Endodermal cell (in vitro differentiated cells): ENCODE data around the gene MARK4. TPM values are rescaled to one million over a fixed set of nuclear protein-coding genes. Genes with fewer than 3 reads are reported as not detected.

ENCODE experiments used
- DNase-seq: peaks from one replicate; pipeline ENCODE4 v3.0.0-alpha.2; 2017
- H3K27ac ChIP-seq: 2 replicates; pipeline ENCODE4 v1.5.1; 2013; ENCODE audit warnings: mild to moderate bottlenecking, low read depth, low read length, moderate library complexity
- H3K27me3 ChIP-seq: 2 replicates; pipeline ENCODE4 v1.6.1; 2013; ENCODE audit warnings: mild to moderate bottlenecking, low read length, moderate library complexity; ENCODE audit not compliant: insufficient read depth, control insufficient read depth, poor library complexity, severe bottlenecking
- H3K36me3 ChIP-seq: 2 replicates; pipeline ENCODE4 v1.7.0; 2013; ENCODE audit warnings: mild to moderate bottlenecking, low read length, moderate library complexity; ENCODE audit not compliant: control insufficient read depth, insufficient read depth
- H3K4me1 ChIP-seq: one replicate; pipeline ENCODE4 v1.7.0; 2013; ENCODE audit warnings: low read length; ENCODE audit not compliant: control insufficient read depth, insufficient read depth
- H3K4me3 ChIP-seq: 2 replicates; pipeline ENCODE4 v1.5.1; 2013; ENCODE audit warnings: mild to moderate bottlenecking, low read length, moderate library complexity
- H3K9ac ChIP-seq: 2 replicates; pipeline ENCODE4 v1.6.1; 2013; ENCODE audit warnings: mild to moderate bottlenecking, low read length, moderate library complexity; ENCODE audit not compliant: poor library complexity, severe bottlenecking; ENCODE audit errors: extremely low read depth
- H3K9me3 ChIP-seq: 2 replicates; pipeline ENCODE4 v1.6.1; 2013; ENCODE audit warnings: mild to moderate bottlenecking, low read length, moderate library complexity; ENCODE audit not compliant: control insufficient read depth
- H3K27ac Mint-ChIP-seq: 2 replicates; pipeline ENCODE4 v1.8.0; 2020; ENCODE audit warnings: mixed read lengths
- H3K27me3 Mint-ChIP-seq: 2 replicates; pipeline ENCODE4 v1.8.0; 2021; ENCODE audit warnings: mild to moderate bottlenecking, mixed read lengths; ENCODE audit not compliant: insufficient read depth
- H3K36me3 Mint-ChIP-seq: 2 replicates; pipeline ENCODE4 v1.8.0; 2020; ENCODE audit warnings: low read depth, mixed read lengths
- H3K4me1 Mint-ChIP-seq: 2 replicates; pipeline ENCODE4 v1.8.0; 2020; ENCODE audit warnings: mixed read lengths
- H3K4me3 Mint-ChIP-seq: 2 replicates; pipeline ENCODE4 v1.8.0; 2020; ENCODE audit warnings: mild to moderate bottlenecking, moderate library complexity, mixed read lengths
- H3K9me3 Mint-ChIP-seq: 2 replicates; pipeline ENCODE4 v1.8.0; 2020; ENCODE audit warnings: mild to moderate bottlenecking, mixed read lengths
- WGBS, 2 experiments: methylation state at CpG; one replicate each; pipeline versions ENCODE4 v1.1.5 to v1.1.7; 2013; ENCODE audit warnings: missing lambda C conversion rate in 2 of 2, mixed read lengths in 1 of 2; ENCODE audit not compliant: insufficient coverage in 1 of 2, insufficient read length in 1 of 2; 5-methylcytosine and 5-hydroxymethylcytosine counted together
- total RNA-seq, 2 donors: library from RNA; stranded (reverse); fragmentation: NEBNext Ultra II Directional in 1 of 2; extraction: Animal tissue kit (Norgen Biotek cat#: 25700) in 1 of 2; gene quantifications; 2 replicates in 1 of 2; 3 replicates in 1 of 2; pipeline ENCODE4 v1.2.1, GENCODE V29; 2021
- TF ChIP-seq, protein P1 (sequence below): fragments of 200-600 bp; sonication (generic); conservative IDR thresholded peaks from 2 replicates; pipeline ENCODE4 v1.5.0; 2021; ENCODE audit warnings: antibody characterized with exemption, mild to moderate bottlenecking

The MARK4 gene
- total RNA-seq, 2 donors from 2014 or later = 74.6 to 90.6 TPM

DNA sequence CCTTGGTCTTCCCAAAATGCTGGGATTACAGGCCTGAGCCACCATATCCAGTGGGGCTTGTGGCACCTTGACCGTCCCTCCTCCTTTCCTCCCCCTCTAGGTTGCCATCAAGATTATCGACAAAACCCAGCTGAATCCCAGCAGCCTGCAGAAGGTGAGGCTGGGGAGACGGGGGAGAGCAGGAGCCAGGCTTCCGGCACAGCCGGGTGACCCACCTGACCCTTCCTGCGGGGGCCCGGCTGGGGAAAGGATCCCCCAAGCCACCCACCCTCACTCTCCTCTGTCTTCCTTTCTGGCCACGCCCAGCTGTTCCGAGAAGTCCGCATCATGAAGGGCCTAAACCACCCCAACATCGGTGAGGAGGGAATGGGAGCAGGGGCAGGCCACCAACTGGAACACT lies 11.9 kb downstream of the MARK4 start:
- H3K4me3 Mint-ChIP-seq = no peak overlapping the region

DNA sequence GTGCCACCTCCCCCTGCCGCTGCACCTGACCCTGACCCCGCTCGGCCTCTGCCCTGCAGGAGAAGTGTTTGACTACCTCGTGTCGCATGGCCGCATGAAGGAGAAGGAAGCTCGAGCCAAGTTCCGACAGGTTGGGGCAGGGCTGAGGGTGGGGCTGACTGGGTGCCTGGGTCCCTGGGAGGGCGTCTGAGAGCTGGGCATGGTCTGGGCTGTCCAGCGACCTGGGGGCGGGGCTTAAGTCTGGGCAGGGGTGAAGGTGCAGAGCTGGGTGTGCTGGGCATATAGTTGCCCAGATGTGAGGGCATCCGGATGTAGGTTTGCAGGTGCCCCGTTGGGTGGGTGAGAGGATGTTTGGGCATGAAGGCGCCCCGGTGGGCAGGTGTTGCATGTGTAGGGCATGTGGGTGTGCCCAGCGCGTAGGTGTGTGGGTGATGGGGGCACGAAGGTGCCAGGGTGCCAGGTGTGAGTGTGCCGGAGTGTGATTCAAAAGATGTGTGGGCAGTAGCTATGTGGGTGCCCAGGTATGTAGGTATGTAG lies 13.8 kb downstream of the MARK4 start:
- no peak overlapping the region for H3K27ac ChIP-seq
- H3K27me3 ChIP-seq = no peaks in the 10 kb centered on the region
- no peak overlapping the region for H3K4me3 Mint-ChIP-seq
- H3K9me3 ChIP-seq = no peaks in the 10 kb centered on the region
- TF ChIP-seq, protein P1, sequence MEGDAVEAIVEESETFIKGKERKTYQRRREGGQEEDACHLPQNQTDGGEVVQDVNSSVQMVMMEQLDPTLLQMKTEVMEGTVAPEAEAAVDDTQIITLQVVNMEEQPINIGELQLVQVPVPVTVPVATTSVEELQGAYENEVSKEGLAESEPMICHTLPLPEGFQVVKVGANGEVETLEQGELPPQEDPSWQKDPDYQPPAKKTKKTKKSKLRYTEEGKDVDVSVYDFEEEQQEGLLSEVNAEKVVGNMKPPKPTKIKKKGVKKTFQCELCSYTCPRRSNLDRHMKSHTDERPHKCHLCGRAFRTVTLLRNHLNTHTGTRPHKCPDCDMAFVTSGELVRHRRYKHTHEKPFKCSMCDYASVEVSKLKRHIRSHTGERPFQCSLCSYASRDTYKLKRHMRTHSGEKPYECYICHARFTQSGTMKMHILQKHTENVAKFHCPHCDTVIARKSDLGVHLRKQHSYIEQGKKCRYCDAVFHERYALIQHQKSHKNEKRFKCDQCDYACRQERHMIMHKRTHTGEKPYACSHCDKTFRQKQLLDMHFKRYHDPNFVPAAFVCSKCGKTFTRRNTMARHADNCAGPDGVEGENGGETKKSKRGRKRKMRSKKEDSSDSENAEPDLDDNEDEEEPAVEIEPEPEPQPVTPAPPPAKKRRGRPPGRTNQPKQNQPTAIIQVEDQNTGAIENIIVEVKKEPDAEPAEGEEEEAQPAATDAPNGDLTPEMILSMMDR = no peak
- H3K4me3 ChIP-seq = no peak overlapping the region
- H3K36me3 ChIP-seq = peaks cover 30% of the 10 kb centered on the region
- WGBS, 2 experiments = 96 to 97% methylated on average over 6 to 19 of the region's 19 CpGs
- H3K36me3 Mint-ChIP-seq = peaks cover 34% of the 10 kb centered on the region
- no peaks in the 10 kb centered on the region for H3K4me1 ChIP-seq
- no peaks in the 10 kb centered on the region for H3K9me3 Mint-ChIP-seq
- DNase-seq = no peak
- H3K4me1 Mint-ChIP-seq = peaks cover 4% of the 10 kb centered on the region
- no peak overlapping the region for H3K27ac Mint-ChIP-seq
- H3K9ac ChIP-seq = no peak overlapping the region
- H3K27me3 Mint-ChIP-seq = no peaks in the 10 kb centered on the region

More for the DNA sequence above, 11.9 kb downstream of the MARK4 start:
- no peak for DNase-seq
- Histone ChIP-seq H3K27me3 (no peaks in the 10 kb centered on the region), H3K27ac (no peak overlapping the region), H3K4me1 (no peaks in the 10 kb centered on the region), H3K36me3 (peaks cover 19% of the 10 kb centered on the region), H3K9me3 (no peaks in the 10 kb centered on the region), H3K4me3 (no peak overlapping the region), H3K9ac (no peak overlapping the region)
- Mint-ChIP-seq H3K36me3 (peaks cover 31% of the 10 kb centered on the region), H3K27ac (no peak overlapping the region), H3K27me3 (no peaks in the 10 kb centered on the region), H3K9me3 (no peaks in the 10 kb centered on the region), H3K4me1 (peaks cover 4% of the 10 kb centered on the region)
- TF ChIP-seq, protein P1 = no peak
- 95 to 100% methylated on average over 2 to 11 of the region's 11 CpGs for WGBS, 2 experiments

DNA sequence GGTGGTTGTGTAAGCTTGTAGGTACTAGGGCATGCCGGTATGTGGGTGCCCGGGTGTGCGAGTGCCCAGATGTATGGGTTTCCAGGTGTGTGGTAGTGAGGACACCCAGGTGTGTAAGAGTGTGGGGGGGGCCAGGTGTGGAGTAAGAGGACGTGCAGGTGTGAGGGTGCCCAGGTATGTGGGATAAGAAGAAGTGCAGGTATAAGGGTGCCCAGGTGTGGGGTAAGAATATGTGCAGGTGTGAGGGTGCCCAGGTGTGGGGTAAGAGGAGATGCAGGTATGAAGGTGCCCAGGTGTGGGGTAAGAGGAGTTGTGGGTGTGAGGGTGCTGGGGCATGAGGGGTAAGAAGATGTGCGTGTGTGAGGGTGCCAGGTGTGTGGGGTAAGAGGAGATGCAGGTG lies 14.3 kb downstream of the MARK4 start:
- peaks cover 38% of the 10 kb centered on the region for H3K36me3 Mint-ChIP-seq
- WGBS, 2 experiments = 91 to 100% methylated on average over 2 to 5 of the region's 5 CpGs
- no peaks in the 10 kb centered on the region for H3K27me3 Mint-ChIP-seq
- Histone ChIP-seq H3K36me3 (peaks cover 36% of the 10 kb centered on the region), H3K9ac (no peak overlapping the region), H3K27ac (no peak overlapping the region), H3K9me3 (no peaks in the 10 kb centered on the region), H3K27me3 (no peaks in the 10 kb centered on the region), H3K4me1 (no peaks in the 10 kb centered on the region), H3K4me3 (no peak overlapping the region)
- no peak overlapping the region for H3K4me3 Mint-ChIP-seq
- TF ChIP-seq, protein P1 = no peak
- peaks cover 4% of the 10 kb centered on the region for H3K4me1 Mint-ChIP-seq
- DNase-seq = no peak
- H3K27ac Mint-ChIP-seq = no peak overlapping the region
- H3K9me3 Mint-ChIP-seq = no peaks in the 10 kb centered on the region
